Measurements from ENCODE around the gene ETV6.

The ETV6 gene

GRCh38 chr12:11786638-11787365 lies 137.3 kb downstream of the ETV6 start:
- no peak for DNase-seq

- no peak for DNase-seq
These were observed 138.0 kb downstream of the ETV6 start for GRCh38 chr12:11787437-11787836.

- no peak for DNase-seq
These were observed 138.7 kb downstream of the ETV6 start for GRCh38 chr12:11787933-11788849.

GRCh38 chr12:11793921-11794710 lies 144.6 kb downstream of the ETV6 start:
- no peak for DNase-seq

GRCh38 chr12:11794751-11795150 lies 145.3 kb downstream of the ETV6 start:
- no peak for DNase-seq

- DNase-seq, result no peak
These were observed 145.9 kb downstream of the ETV6 start for GRCh38 chr12:11795192-11795912.

GRCh38 chr12:11795913-11796459 lies 146.5 kb downstream of the ETV6 start:
- DNase-seq, result peak; percentile 56

GRCh38 chr12:11797317-11797913 lies 147.9 kb downstream of the ETV6 start:
- peak; percentile 47 for DNase-seq

GRCh38 chr12:11798006-11798708 lies 148.7 kb downstream of the ETV6 start:
- DNase-seq, result no peak

GRCh38 chr12:11798856-11799501 lies 149.5 kb downstream of the ETV6 start:
- DNase-seq, result peak; percentile 86

- DNase-seq, result no peak
These were observed 150.0 kb downstream of the ETV6 start for GRCh38 chr12:11799502-11799873.

- no peak for DNase-seq
These were observed 152.2 kb downstream of the ETV6 start for GRCh38 chr12:11801643-11802042.

GRCh38 chr12:11804130-11804529 lies 154.7 kb downstream of the ETV6 start:
- DNase-seq, result no peak

GRCh38 chr12:11805043-11805442 lies 155.6 kb downstream of the ETV6 start:
- no peak for DNase-seq

GRCh38 chr12:11805680-11806079 lies 156.2 kb downstream of the ETV6 start:
- DNase-seq, result no peak

- DNase-seq, result no peak
These were observed 158.0 kb downstream of the ETV6 start for GRCh38 chr12:11807458-11807857.

GRCh38 chr12:11808931-11809330 lies 159.5 kb downstream of the ETV6 start:
- no peak for DNase-seq

- no peak for DNase-seq
These were observed 160.7 kb downstream of the ETV6 start for GRCh38 chr12:11810206-11810545.

- no peak for DNase-seq
These were observed 161.5 kb downstream of the ETV6 start for GRCh38 chr12:11811008-11811407.

- no peak for DNase-seq
These were observed 162.7 kb downstream of the ETV6 start for GRCh38 chr12:11812241-11812585.
